DMS153 (cell line): Measurements from ENCODE around the gene IL32.

Experiments used
- DNase-seq: peaks from one replicate; lab custom pipeline; 2025; lab: John Stamatoyannopoulos, UW

The IL32 gene

DNA sequence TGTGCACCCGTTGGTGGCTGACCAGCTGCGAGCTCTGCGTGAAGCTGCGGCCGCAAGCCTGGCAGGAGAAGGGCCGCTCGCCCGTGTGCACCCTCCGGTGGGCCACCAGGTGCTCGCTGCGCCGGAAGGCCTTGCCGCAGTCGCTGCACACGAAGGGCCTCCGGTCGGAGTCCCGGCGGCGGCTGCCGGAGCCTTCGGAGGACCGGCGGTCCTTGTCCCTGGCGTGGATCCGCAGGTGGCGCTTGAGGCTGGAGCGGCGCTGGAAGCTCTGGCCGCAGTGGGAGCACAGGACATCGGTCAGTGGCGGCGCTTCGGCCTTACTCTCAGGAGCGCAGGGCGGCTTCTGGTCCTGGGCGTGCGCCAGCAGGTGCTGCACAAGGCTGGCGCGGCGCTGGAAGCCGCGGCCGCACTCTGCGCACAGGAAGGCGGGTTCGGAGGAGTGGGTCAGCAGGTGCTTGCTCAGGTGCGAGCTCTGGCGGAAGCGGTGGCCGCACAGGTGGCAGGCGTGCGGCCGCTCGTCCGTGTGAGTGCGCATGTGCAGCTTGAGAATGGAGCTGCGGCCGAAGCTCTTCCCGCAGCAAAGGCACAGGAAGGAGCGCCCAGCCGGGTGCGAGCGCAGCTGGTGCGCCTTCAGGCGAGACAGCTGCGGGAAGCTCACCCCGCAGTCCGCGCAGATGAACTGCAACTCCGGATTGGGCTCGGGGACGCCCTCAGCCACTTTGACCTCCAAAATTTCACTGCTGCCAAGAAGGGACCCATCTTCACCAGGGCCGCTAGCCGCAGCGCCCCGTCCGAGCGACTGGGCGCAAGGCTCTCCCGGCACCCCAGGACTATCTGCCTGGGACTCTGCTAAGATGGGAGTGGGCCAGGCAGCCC lies 24.5 kb downstream of the IL32 start:
- DNase-seq, result no peak

GRCh38 chr16:3091551-3091950 lies 26.1 kb downstream of the IL32 start:
- DNase-seq, result no peak

- no peak for DNase-seq
These were observed 27.1 kb downstream of the IL32 start for GRCh38 chr16:3092501-3092941.

DNA sequence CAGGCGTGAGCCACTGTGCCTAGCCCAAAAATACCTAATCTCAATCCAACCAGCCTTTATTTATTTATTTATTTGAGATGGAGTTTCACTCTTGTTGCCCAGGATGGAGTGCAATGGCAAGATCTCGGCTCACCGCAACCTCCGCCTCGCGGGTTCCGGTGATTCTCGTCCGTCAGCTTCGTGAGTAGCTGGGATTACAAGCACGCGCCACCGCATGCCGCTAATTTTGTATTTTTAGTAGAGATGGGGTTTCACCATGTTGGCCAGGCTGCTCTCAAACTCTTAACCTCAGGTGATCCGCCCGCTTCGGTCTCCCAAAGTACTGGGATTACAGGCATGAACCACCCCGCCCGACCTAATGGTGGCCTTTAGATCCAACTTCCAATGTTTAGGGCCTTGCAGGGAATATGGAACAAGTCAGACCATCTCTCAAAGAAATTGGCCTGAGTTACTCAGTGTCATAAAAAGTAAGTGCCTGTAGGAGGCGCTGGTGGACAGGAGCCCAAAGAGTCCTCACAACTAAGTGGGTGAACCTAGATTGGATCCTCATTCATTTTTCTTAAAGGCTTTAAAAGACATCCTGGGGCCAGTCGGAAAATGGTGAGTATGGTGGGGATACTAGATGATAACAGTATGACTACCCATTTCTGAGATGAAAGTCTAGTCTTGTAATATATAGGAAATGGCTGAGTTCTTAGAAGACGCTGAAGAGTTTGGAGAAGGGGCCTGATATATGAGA lies 29.0 kb downstream of the IL32 start:
- no peak for DNase-seq

- no peak for DNase-seq
These were observed 30.4 kb downstream of the IL32 start for GRCh38 chr16:3095869-3096268.

GRCh38 chr16:3096362-3096761 lies 30.9 kb downstream of the IL32 start:
- no peak for DNase-seq

- DNase-seq, result no peak
These were observed 31.8 kb downstream of the IL32 start for GRCh38 chr16:3097266-3097665.

- no peak for DNase-seq
These were observed 33.3 kb downstream of the IL32 start, which contains the start of gene ZSCAN10 for GRCh38 chr16:3098459-3099394. ZSCAN10 (minus strand) TSS chr16:3099294; CDS start chr16:3092937, 6,357 bp downstream.

DNA sequence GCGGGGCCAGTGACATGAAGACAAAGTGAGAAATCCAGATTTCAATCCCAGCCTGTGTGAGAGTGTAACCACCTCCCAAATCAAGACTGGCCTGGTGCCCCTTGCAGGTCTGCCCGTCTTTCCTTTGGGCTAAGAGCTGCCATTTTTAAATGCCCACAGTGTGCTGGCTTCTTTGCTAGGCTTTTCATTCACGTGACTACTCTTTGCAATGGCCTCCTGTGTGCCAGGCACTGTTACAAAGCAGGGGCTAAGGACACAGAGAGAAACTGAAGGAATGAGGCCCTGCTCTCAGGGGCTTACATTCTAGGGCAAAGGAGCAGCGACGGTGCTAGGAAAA lies 33.9 kb downstream of the IL32 start:
- DNase-seq, result no peak

GRCh38 chr16:3099732-3100499 lies 34.5 kb downstream of the IL32 start:
- DNase-seq, result peak; percentile 79

DNA sequence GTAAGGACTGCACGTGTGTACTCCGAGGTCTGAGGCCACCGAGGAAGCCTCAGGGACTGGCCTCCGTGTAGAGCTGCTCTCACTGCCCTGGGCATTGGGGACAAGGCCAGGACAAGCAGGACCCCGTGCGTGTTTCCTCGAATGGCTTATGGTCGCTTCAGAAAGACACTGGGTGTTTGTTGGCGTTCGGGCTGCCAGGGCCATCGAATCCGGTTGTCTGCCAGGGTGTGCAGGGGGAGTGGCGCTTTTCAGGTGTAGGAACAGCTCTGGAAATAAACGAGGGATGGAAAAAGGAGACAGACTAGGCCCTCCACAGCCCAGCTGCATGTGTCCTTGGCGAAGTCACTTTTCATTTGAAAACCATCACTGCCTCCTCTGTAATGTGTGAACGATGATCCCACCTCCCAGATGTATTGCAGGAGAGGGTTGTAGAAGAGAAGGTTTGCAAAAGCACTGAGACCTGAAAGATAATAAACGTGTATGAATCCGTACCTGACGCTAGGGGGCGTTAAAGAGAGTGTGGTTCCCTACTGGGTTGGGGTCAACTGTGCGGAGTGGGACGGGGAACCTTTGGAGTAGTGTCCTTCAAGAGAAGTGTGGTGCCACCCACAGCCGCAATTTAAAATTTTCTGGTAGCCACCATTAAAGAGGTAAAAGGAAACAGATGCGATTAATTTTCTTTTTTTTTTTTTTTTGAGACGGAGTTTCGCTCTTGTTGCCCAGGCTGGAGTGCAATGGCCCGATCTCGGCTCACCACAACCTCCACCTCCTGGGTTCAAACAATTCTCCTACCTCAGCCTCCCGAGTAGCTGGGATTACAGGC lies 35.8 kb downstream of the IL32 start:
- DNase-seq, result no peak

GRCh38 chr16:3101841-3102470 lies 36.5 kb downstream of the IL32 start:
- no peak for DNase-seq

GRCh38 chr16:3106205-3106928 lies 40.9 kb downstream of the IL32 start:
- DNase-seq, result peak; percentile 82

- peak; percentile 72 for DNase-seq
These were observed 46.8 kb downstream of the IL32 start, which contains the start of gene ZNF205 for GRCh38 chr16:3112058-3112880. ZNF205 (plus strand) TSS chr16:3112586; CDS start chr16:3113431, 845 bp downstream.

GRCh38 chr16:3112881-3113574 lies 47.6 kb downstream of the IL32 start:
- no peak for DNase-seq

DNA sequence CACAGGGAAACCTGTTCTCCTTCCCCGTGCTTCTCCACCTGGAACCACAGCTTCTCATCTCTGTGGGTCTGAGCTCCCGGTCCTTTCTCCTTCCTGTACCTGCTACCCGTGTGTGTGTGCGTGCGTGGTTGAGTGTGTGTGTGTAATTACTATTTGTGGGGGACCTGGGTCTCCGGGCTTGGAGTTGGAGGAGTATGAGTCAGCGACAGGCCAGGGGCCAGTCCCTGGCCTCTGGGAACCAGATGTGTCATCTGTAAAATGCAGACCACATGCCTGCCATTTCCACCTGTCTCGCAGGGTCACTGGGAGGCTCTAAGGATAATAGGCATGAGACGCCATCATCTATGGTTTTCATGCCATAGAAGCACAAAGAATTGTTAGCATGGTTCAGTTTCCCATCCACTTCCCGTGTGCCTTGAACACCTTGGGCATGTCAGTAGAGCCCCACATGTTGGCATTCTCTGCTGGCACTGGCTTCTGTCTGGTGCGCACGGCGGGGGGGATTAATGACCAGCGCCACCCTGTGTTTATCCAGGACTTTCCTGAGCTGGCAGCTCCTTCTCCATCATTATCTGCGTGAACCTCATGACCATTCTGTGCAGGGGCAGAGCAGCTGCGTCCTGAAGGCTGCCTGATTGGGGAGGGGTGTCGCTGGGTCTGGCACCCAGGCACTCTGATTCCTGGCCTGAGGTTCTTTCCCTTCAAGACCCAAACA lies 48.5 kb downstream of the IL32 start:
- no peak for DNase-seq

DNA sequence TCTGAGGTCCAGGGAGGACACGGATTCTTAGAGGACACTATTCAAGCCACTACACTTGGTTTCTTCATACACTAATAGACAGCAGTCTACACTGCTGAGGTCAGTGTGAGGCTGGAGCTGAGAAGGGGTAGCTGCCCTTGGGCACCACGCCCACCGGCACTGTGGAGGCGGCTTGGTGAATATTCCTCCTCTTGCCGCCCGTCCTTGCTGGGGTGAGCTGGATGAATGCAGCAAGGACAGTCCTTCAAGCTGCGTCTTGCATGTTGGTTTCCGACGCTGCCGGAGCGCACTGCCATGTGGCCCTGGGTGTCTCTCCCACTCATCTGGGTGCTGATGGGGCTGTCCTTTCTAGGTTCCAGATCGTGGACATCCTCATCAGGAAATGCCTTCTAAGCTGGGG lies 49.6 kb downstream of the IL32 start:
- no peak for DNase-seq
